Endothelial cell (in vitro differentiated cells): Measurements from ENCODE around the gene NOX5. TPM values are rescaled to one million over a fixed set of nuclear protein-coding genes. Genes with fewer than 3 reads are reported as not detected.

ENCODE experiments used
- DNase-seq: peaks from one replicate; pipeline ENCODE4 v3.0.0; 2021; ENCODE audit warnings: low spot score
- H3K27ac Mint-ChIP-seq: one replicate; pipeline ENCODE4 v1.8.0; 2021; ENCODE audit warnings: mixed read lengths, inconsistent platforms; ENCODE audit not compliant: unreplicated experiment
- H3K27me3 Mint-ChIP-seq: one replicate; pipeline ENCODE4 v1.8.0; 2021; ENCODE audit warnings: mild to moderate bottlenecking, moderate library complexity, mixed read lengths, inconsistent platforms; ENCODE audit not compliant: unreplicated experiment
- H3K36me3 Mint-ChIP-seq: one replicate; pipeline ENCODE4 v1.8.0; 2021; ENCODE audit warnings: mild to moderate bottlenecking, low read depth, mixed read lengths, inconsistent platforms; ENCODE audit not compliant: unreplicated experiment
- H3K4me1 Mint-ChIP-seq: one replicate; pipeline ENCODE4 v1.8.0; 2021; ENCODE audit warnings: mild to moderate bottlenecking, mixed read lengths, inconsistent platforms; ENCODE audit not compliant: unreplicated experiment
- H3K4me3 Mint-ChIP-seq: one replicate; pipeline ENCODE4 v1.8.0; 2021; ENCODE audit warnings: mild to moderate bottlenecking, mixed read lengths, inconsistent platforms; ENCODE audit not compliant: unreplicated experiment
- H3K9me3 Mint-ChIP-seq: one replicate; pipeline ENCODE4 v1.8.0; 2021; ENCODE audit warnings: mixed read lengths, inconsistent platforms; ENCODE audit not compliant: unreplicated experiment
- total RNA-seq: library from RNA; stranded (reverse); fragmentation: NEBNext Ultra II Directional; extraction: Animal tissue kit (Norgen Biotek cat#: 25700); gene quantifications from one replicate; pipeline ENCODE4 v1.2.1, GENCODE V29; 2021; ENCODE audit not compliant: unreplicated experiment
- TF ChIP-seq, protein P1 (sequence below): fragments of 200-600 bp; sonication (generic); IDR thresholded peaks from one replicate; pipeline ENCODE4 v1.5.0; 2021; ENCODE audit warnings: antibody characterized with exemption; ENCODE audit not compliant: unreplicated experiment

The NOX5 gene
- total RNA-seq, 1 donor from 2014 or later, result not detected

DNA sequence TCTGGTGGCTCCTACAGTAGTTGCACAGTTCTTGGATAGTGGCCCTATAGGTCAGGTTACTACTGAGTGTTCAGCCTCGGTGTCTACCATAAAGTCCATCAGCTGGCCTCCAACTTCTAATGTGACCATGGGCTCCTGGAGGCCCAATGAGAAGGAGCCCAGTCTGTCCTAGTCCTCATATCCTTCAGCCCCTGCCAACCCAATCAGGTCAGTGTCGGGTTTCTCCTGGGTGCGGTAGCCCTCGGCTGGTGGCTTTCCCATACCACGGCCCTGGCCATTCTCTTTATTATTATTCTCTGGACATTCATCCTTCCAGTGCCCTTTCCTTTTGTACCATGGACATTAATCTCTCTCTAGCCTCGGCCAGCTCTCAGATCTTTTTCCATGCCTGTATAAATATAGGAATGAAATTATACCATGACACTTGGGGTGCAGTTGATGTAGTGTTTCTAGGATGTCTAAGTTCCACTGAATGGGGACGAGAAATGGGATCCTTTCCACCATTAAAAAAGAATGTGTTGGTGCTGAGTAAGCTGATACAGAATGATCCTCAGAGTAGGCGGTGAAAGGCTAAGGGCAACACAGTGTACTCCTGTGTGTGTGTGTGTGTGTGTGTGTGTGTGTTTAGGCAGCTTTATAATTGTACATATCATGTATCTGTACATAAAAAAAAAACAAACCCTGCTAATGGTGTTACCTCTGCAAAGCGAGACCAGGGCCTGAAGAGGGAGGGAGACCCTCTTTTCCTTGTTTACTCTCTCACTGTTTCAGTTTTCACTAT lies 19.3 kb upstream of the NOX5 start:
- TF ChIP-seq, protein P1, sequence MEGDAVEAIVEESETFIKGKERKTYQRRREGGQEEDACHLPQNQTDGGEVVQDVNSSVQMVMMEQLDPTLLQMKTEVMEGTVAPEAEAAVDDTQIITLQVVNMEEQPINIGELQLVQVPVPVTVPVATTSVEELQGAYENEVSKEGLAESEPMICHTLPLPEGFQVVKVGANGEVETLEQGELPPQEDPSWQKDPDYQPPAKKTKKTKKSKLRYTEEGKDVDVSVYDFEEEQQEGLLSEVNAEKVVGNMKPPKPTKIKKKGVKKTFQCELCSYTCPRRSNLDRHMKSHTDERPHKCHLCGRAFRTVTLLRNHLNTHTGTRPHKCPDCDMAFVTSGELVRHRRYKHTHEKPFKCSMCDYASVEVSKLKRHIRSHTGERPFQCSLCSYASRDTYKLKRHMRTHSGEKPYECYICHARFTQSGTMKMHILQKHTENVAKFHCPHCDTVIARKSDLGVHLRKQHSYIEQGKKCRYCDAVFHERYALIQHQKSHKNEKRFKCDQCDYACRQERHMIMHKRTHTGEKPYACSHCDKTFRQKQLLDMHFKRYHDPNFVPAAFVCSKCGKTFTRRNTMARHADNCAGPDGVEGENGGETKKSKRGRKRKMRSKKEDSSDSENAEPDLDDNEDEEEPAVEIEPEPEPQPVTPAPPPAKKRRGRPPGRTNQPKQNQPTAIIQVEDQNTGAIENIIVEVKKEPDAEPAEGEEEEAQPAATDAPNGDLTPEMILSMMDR, result no peak
- DNase-seq, result no peak
- H3K36me3 Mint-ChIP-seq, result no peaks in the 10 kb centered on the region
- no peak overlapping the region for H3K27ac Mint-ChIP-seq
- H3K27me3 Mint-ChIP-seq, result no peaks in the 10 kb centered on the region
- H3K9me3 Mint-ChIP-seq, result no peaks in the 10 kb centered on the region
- peaks cover 5% of the 10 kb centered on the region for H3K4me1 Mint-ChIP-seq
- H3K4me3 Mint-ChIP-seq, result no peak overlapping the region

DNA sequence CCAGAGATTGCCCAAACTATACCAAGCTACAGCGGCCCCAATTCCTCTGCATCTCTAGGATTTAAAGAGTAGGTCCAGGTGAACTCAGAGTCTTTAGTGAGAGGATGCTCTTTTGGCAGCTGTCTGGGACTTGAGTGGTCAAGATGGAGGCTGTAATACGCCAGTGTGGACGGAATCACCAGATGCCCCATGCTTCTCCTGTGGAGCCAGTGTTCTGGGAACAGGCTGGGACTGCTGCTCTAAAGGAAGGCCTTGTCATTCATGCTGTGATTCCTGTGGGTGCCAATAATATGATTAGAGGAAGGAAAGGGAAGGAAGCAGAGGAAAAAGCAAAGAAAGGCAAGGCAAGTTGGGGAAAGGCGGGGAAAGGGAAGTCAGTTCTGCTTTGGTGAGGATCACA lies 17.4 kb upstream of the NOX5 start:
- Mint-ChIP-seq H3K9me3 (no peaks in the 10 kb centered on the region), H3K36me3 (no peaks in the 10 kb centered on the region), H3K27me3 (no peaks in the 10 kb centered on the region), H3K27ac (no peak overlapping the region), H3K4me1 (peaks cover 9% of the 10 kb centered on the region), H3K4me3 (no peak overlapping the region)
- no peak for DNase-seq
- TF ChIP-seq, protein P1, result no peak

DNA sequence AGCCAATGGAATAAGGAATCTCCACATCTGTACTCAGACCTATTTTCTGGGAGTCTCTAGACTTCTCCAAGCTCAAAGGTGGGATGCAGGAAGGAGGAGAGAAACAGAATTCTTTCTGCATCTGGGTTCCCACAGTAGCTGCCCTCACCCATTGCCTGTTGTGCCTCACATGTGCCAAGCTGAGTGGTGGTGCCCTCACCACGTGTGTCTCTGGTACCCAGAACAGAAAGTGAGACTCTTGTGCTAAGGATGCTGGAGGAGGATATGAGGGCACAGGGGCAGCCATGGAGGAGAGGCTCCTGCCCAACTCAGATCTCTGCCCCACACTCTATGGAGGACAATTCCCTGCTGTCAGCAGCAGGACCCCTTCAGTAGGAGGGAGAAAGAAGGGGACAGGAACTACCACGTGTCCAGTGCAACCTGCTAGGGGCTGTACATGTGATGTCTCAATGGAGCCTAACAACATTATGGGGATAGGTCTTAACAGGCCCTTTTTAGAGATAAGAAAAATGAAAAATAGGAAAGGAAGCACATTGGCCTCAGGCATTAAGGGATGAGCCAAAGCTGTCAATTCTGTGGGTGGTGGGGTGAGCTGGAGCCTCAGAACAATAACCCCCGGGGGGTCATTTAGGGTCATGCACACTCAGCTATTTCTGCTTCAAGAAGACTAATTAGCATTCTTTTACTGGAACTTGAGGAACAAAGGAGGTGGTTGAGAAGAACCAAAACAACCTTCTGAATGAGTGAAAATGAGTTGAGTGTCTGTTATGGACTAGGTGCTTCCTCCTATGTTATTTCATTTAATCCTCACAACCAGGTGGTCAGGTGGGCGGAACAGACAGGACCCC lies 16.3 kb upstream of the NOX5 start:
- H3K4me1 Mint-ChIP-seq, result peaks cover 9% of the 10 kb centered on the region
- H3K9me3 Mint-ChIP-seq, result no peaks in the 10 kb centered on the region
- no peak for DNase-seq
- no peaks in the 10 kb centered on the region for H3K36me3 Mint-ChIP-seq
- TF ChIP-seq, protein P1, result no peak
- no peak overlapping the region for H3K4me3 Mint-ChIP-seq
- H3K27ac Mint-ChIP-seq, result no peak overlapping the region
- H3K27me3 Mint-ChIP-seq, result no peaks in the 10 kb centered on the region

GRCh38 chr15:68999091-68999490 lies 15.4 kb upstream of the NOX5 start:
- H3K36me3 Mint-ChIP-seq, result no peaks in the 10 kb centered on the region
- H3K9me3 Mint-ChIP-seq, result no peaks in the 10 kb centered on the region
- H3K27me3 Mint-ChIP-seq, result no peaks in the 10 kb centered on the region
- H3K27ac Mint-ChIP-seq, result no peak overlapping the region
- H3K4me1 Mint-ChIP-seq, result peaks cover 9% of the 10 kb centered on the region
- DNase-seq, result no peak
- TF ChIP-seq, protein P1, result no peak
- no peak overlapping the region for H3K4me3 Mint-ChIP-seq

DNA sequence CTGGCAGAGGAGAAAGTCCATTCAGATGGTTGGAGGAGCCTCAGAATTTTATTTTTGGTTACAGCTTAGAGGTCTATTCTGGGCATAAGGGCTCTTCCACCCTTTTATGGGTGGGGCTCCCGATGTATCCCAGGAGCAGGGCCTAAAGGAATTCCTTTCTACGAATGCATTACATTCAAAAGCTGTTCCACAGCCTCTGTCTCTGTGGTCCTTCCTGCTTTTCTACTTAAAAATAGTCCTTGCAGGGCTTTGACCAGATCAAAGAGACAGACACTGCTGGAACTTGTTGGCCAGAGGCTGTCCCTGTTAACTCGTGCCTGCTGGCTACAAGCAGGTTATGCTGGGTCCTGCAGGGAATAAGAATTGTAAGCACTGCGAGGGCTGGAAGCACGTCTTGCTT lies 14.4 kb upstream of the NOX5 start:
- H3K4me3 Mint-ChIP-seq, result no peak overlapping the region
- H3K9me3 Mint-ChIP-seq, result no peaks in the 10 kb centered on the region
- DNase-seq, result no peak
- H3K27me3 Mint-ChIP-seq, result no peaks in the 10 kb centered on the region
- peaks cover 9% of the 10 kb centered on the region for H3K4me1 Mint-ChIP-seq
- H3K27ac Mint-ChIP-seq, result no peak overlapping the region
- TF ChIP-seq, protein P1, result no peak
- no peaks in the 10 kb centered on the region for H3K36me3 Mint-ChIP-seq
